Measurements from ENCODE around the gene MT1E.
"Not testable (repeated sequence)": the region's sequence is repeated elsewhere in the genome, so short reads cannot be mapped to it uniquely, and the experiment has no call there.

MT1E gene

GRCh38 chr16:56672761-56673536 lies 47.4 kb downstream of the MT1E start:
- no peak for DNase-seq (ENCODE audit: low read depth)

GRCh38 chr16:56673921-56674320 lies 48.3 kb downstream of the MT1E start:
- no peak for DNase-seq (ENCODE audit: low read depth)

GRCh38 chr16:56674570-56674969 lies 49.0 kb downstream of the MT1E start:
- not testable (repeated sequence) for DNase-seq (ENCODE audit: low read depth)

GRCh38 chr16:56675685-56676210 lies 50.2 kb downstream of the MT1E start:
- DNase-seq (ENCODE audit: low read depth), result no peak
